HepG2 (cell line): ENCODE measurements around the gene GRB2. TPM values are rescaled to one million over a fixed set of nuclear protein-coding genes. Genes with fewer than 3 reads are reported as not detected.
A peak's percentile ranks its signal among the peaks of the same experiment; 100 is the strongest.

Experiments
- ATF5 ChIP-seq: sonication (generic); formaldehyde crosslinking; IDR thresholded peaks from 2 replicates; pipeline ENCODE4 v1.4.0; 2020; ENCODE audit warnings: mild to moderate bottlenecking, low read depth, missing genetic modification reagents
- ATF6 ChIP-seq: sonication (generic); formaldehyde crosslinking; conservative IDR thresholded peaks from 2 replicates; pipeline ENCODE4 v1.4.0; 2020; ENCODE audit warnings: missing genetic modification reagents
- CEBPZ ChIP-seq: IDR thresholded peaks from 2 replicates; pipeline ENCODE4 v1.6.1; 2012; ENCODE audit warnings: low read length, improper control_type of control experiment
- DDIT3 ChIP-seq: sonication (generic); formaldehyde crosslinking; IDR thresholded peaks from 2 replicates; pipeline ENCODE4 v1.4.0; 2020; ENCODE audit warnings: mild to moderate bottlenecking, missing genetic modification reagents
- HNRNPK ChIP-seq: fragments of 200-400 bp; formaldehyde crosslinking; IDR thresholded peaks from 2 replicates; pipeline ENCODE4 v1.6.1; 2018; ENCODE audit warnings: low read length, low read depth, moderate library complexity, mild to moderate bottlenecking; ENCODE audit not compliant: poor library complexity, severe bottlenecking
- MTA1 ChIP-seq: sonication (generic); formaldehyde crosslinking; IDR thresholded peaks from 2 replicates; pipeline ENCODE4 v1.4.0; 2020; ENCODE audit warnings: missing genetic modification reagents, mild to moderate bottlenecking, borderline replicate concordance
- NFIC ChIP-seq: IDR thresholded peaks from 2 replicates; pipeline ENCODE4 v1.6.1; 2012; ENCODE audit warnings: mild to moderate bottlenecking, low read length, inconsistent platforms
- PHB2 ChIP-seq: fragments of 450-650 bp; IDR thresholded peaks from 2 replicates; pipeline ENCODE4 v1.6.1; 2018; ENCODE audit not compliant: partially characterized antibody
- PPARG ChIP-seq: conservative IDR thresholded peaks from 2 replicates; pipeline ENCODE4 v1.6.1; 2016; ENCODE audit warnings: missing biosample characterization, missing genetic modification reagents
- RBFOX2 ChIP-seq: fragments of 200-400 bp; formaldehyde crosslinking; IDR thresholded peaks from 2 replicates; pipeline ENCODE4 v1.6.1; 2017; ENCODE audit warnings: low read depth, mild to moderate bottlenecking, low read length
- SIN3B ChIP-seq: fragments of 150-350 bp; IDR thresholded peaks from 2 replicates; pipeline ENCODE4 v1.6.1; 2014; ENCODE audit warnings: low read length
- SMARCC2 ChIP-seq: fragments of 450-650 bp; IDR thresholded peaks from 2 replicates; pipeline ENCODE4 v1.6.1; 2017; ENCODE audit warnings: antibody characterized with exemption, mild to moderate bottlenecking
- SP140L ChIP-seq: sonication (generic); formaldehyde crosslinking; IDR thresholded peaks from 2 replicates; pipeline ENCODE4 v1.4.0; 2020; ENCODE audit warnings: missing genetic modification reagents, borderline replicate concordance
- TBX3 ChIP-seq: fragments of 450-650 bp; IDR thresholded peaks from 2 replicates; pipeline ENCODE4 v1.6.1; 2017; ENCODE audit warnings: antibody characterized with exemption, mild to moderate bottlenecking, inconsistent platforms, borderline replicate concordance
- TRIM24 ChIP-seq: sonication (generic); formaldehyde crosslinking; IDR thresholded peaks from 2 replicates; pipeline ENCODE4 v1.8.0; 2022; ENCODE audit warnings: mild to moderate bottlenecking, missing genetic modification reagents
- ZBTB25 ChIP-seq: IDR thresholded peaks from 2 replicates; pipeline ENCODE4 v1.6.1; 2018; ENCODE audit warnings: missing genetic modification reagents
- ZBTB3 ChIP-seq: sonication (generic); formaldehyde crosslinking; IDR thresholded peaks from 2 replicates; pipeline ENCODE4 v1.4.0; 2020; ENCODE audit warnings: low read depth, mild to moderate bottlenecking, moderate library complexity, missing genetic modification reagents, borderline replicate concordance
- ZNF781 ChIP-seq: sonication (generic); formaldehyde crosslinking; IDR thresholded peaks from 2 replicates; pipeline ENCODE4 v1.5.1; 2020; ENCODE audit warnings: borderline replicate concordance, mild to moderate bottlenecking, missing genetic modification reagents; ENCODE audit errors: not compliant biosample characterization
- polyA plus RNA-seq, 8 experiments: library from polyadenylated mRNA; depleted of rRNA in 3 of 8; stranded (reverse) in 7 of 8; unstranded in 1 of 8; fragments of >200 nt; fragmentation: Illumina TruSeq in 4 of 8; extraction: Trizol in 4 of 8; gene quantifications; 2 replicates each; pipeline versions ENCODE4 v1.2.1 to v1.2.3, GENCODE V29; 2011 to 2016; ENCODE audit warnings: low read depth in 4 of 8, missing spikeins in 1 of 8, mixed read lengths in 1 of 8; ENCODE audit not compliant: insufficient read depth in 1 of 8
- total RNA-seq, 5 experiments: library from RNA; depleted of rRNA; stranded (reverse); fragments of >200 nt; fragmentation: Illumina TruSeq; extraction: Trizol; gene quantifications; 2 replicates each; pipeline ENCODE4 v1.2.3, GENCODE V29; 2016; ENCODE audit warnings: low read depth in 1 of 5

GRB2 gene
- total and polyA plus RNA-seq, 2 of the 13 experiments (the other 11 are each of a cell fraction or from before 2014, with no cell fraction given): 84.6 to 92.3 TPM

- TF ChIP-seq CEBPZ: no peak
- no peak for TF ChIP-seq ZBTB3 (CRISPR knock-in tag)
- no peak for TF ChIP-seq ATF6
- TF ChIP-seq ZNF781 (CRISPR knock-in tag): no peak
- no peak for TF ChIP-seq TBX3
- peak; percentile 63; the same call in 1 of the 2 replicates for TF ChIP-seq RBFOX2
- peak; percentile 92 for TF ChIP-seq PPARG (CRISPR knock-in tag)
- peak; percentile 70; the same call in 1 of the 2 replicates for TF ChIP-seq SP140L
- peak; percentile 89; the same call in 1 of the 2 replicates for TF ChIP-seq ATF5 (CRISPR knock-in tag)
- peak; percentile 75; the same call in 1 of the 2 replicates for TF ChIP-seq ZBTB25
- TF ChIP-seq PHB2: no peak
- TF ChIP-seq SMARCC2: no peak
- TF ChIP-seq MTA1 (CRISPR knock-in tag): 0 out of 2 replicates have a peak, but pooled peaks have one; percentile 48
- peak; percentile 75 for TF ChIP-seq NFIC
- TF ChIP-seq HNRNPK: no peak
- no peak for TF ChIP-seq TRIM24
- TF ChIP-seq SIN3B: 0 out of 2 replicates have a peak, but pooled peaks have one; percentile 34
- TF ChIP-seq DDIT3: no peak
Observed at GRCh38 chr17:75295201-75296158, 110.0 kb downstream of the GRB2 start (continued).
